Body of pancreas (tissue), 4 donors: ENCODE results near the gene NUDT4B.
"Not testable (repeated sequence)": the region's sequence is repeated elsewhere in the genome, so short reads cannot be mapped to it uniquely, and the experiment has no call there.

Experiments used
- POLR2A ChIP-seq, 3 donors: fragments of 450-650 bp; IDR thresholded peaks; one replicate each; pipeline ENCODE4 v1.6.1; 2016; ENCODE audit warnings: antibody characterized with exemption in 3 of 3, mild to moderate bottlenecking in 2 of 3
- TF ChIP-seq, protein P1 (sequence below), 7 experiments: fragments of 450-650 bp in 4 of 7; fragments of 200-600 bp in 3 of 7; sonication (generic) in 3 of 7; IDR thresholded peaks; one replicate each; pipeline ENCODE4 v1.5.1; 2016 to 2019; ENCODE audit warnings: antibody characterized with exemption in 7 of 7

DNA sequence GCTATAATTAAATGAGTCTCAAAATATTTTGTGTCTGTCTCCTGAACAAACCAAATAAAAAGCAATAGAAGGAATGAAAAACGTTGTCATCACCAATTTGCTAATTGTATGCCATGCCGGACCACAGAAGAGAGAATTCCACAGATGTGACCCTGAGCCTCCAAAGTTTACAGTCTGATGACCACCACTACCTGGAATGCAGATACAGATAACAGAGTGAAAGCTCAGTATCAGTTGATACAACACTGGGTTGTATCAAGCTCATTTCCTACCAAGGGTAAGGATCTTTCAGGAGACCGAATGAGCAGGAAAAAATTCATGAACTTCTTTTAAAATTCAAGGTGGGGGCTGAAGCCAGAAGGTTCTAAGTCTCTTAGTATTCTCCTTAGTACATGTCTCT, 25.1 kb upstream of the NUDT4B start:
- TF ChIP-seq, protein P1, sequence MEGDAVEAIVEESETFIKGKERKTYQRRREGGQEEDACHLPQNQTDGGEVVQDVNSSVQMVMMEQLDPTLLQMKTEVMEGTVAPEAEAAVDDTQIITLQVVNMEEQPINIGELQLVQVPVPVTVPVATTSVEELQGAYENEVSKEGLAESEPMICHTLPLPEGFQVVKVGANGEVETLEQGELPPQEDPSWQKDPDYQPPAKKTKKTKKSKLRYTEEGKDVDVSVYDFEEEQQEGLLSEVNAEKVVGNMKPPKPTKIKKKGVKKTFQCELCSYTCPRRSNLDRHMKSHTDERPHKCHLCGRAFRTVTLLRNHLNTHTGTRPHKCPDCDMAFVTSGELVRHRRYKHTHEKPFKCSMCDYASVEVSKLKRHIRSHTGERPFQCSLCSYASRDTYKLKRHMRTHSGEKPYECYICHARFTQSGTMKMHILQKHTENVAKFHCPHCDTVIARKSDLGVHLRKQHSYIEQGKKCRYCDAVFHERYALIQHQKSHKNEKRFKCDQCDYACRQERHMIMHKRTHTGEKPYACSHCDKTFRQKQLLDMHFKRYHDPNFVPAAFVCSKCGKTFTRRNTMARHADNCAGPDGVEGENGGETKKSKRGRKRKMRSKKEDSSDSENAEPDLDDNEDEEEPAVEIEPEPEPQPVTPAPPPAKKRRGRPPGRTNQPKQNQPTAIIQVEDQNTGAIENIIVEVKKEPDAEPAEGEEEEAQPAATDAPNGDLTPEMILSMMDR (IDR thresholded peaks at IDR 0.05): not testable (repeated sequence)
- not testable (repeated sequence) for TF ChIP-seq POLR2A (IDR thresholded peaks at IDR 0.05)
